ENCODE data around the gene CD1E.
"Not testable (repeated sequence)": the region's sequence is repeated elsewhere in the genome, so short reads cannot be mapped to it uniquely, and the experiment has no call there.

CD1E gene

DNA sequence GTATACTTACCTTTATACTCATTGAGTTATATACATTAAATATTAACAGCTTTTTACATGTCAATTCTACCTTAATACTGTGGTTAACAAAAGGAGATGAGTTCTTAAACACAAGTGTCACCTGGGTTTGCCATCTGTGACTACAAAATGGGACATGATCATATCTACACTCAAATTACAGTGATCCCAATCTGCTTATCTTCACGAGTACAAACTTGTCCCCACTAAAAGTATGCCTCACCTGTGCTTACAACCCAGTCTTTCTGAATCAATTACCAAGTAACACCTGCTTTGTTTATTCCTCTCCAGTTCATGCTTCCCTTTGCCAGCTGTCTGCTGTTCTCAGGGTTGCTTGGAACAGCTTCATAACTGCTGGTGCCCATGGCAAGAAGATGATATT, 8.8 kb downstream of the CD1E start:
- TF ChIP-seq, protein P1, sequence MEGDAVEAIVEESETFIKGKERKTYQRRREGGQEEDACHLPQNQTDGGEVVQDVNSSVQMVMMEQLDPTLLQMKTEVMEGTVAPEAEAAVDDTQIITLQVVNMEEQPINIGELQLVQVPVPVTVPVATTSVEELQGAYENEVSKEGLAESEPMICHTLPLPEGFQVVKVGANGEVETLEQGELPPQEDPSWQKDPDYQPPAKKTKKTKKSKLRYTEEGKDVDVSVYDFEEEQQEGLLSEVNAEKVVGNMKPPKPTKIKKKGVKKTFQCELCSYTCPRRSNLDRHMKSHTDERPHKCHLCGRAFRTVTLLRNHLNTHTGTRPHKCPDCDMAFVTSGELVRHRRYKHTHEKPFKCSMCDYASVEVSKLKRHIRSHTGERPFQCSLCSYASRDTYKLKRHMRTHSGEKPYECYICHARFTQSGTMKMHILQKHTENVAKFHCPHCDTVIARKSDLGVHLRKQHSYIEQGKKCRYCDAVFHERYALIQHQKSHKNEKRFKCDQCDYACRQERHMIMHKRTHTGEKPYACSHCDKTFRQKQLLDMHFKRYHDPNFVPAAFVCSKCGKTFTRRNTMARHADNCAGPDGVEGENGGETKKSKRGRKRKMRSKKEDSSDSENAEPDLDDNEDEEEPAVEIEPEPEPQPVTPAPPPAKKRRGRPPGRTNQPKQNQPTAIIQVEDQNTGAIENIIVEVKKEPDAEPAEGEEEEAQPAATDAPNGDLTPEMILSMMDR (IDR thresholded peaks at IDR 0.05; ENCODE audit: low read depth, low read length): no peak
- DNase-seq (ENCODE audit: extremely low read depth, low read depth): no peak

DNA sequence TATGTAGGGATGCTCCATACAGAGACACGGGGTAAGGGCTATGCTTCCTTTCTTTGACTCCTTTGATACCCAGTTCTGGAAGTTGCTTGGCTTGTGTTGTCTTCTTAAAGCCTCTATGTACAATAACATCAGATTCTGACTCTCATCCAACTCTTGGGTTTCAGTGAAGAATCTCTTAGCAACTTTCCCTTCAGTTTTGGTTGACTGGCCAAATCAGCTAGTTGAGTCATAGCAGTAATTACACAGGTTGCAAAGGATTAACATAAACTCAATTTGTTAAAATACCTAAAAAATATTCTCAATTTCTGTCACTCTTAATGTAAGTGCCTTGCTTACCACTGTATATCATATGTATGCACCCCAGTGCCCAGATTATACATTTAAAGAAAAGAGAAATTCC, 9.2 kb downstream of the CD1E start:
- TF ChIP-seq, protein P1 (IDR thresholded peaks at IDR 0.05; ENCODE audit: low read depth, low read length): no peak

DNA sequence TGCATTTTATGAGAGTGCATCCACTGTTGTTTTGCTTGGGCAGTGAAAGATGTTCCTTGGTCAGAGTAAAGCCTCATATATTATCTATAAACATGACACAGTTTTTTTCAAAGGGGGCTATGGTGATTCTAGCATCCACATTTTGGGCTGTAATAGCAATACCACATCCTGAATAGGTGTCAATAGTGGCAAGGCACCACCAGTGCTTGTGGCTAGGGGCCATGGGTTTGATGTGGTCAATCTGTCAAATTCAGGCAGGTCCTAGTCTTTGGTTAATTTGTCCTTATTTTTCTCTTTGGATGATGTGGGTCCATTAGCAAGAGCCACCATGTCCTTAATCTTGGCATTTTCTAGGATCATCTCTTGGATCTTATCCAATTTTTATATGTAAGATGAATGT, 13.1 kb downstream of the CD1E start:
- DNase-seq (ENCODE audit: extremely low read depth, low read depth): no peak
- TF ChIP-seq, protein P1 (IDR thresholded peaks at IDR 0.05; ENCODE audit: low read depth, low read length): no peak

More for the DNA sequence above, 9.2 kb downstream of the CD1E start:
- DNase-seq (ENCODE audit: extremely low read depth, low read depth): no peak

- TF ChIP-seq, protein P1 (IDR thresholded peaks at IDR 0.05; ENCODE audit: low read depth, low read length): no peak
- no peak for DNase-seq (ENCODE audit: extremely low read depth, low read depth)
Measured at GRCh38 chr1:158371188-158371953, 17.7 kb downstream of the CD1E start.

DNA sequence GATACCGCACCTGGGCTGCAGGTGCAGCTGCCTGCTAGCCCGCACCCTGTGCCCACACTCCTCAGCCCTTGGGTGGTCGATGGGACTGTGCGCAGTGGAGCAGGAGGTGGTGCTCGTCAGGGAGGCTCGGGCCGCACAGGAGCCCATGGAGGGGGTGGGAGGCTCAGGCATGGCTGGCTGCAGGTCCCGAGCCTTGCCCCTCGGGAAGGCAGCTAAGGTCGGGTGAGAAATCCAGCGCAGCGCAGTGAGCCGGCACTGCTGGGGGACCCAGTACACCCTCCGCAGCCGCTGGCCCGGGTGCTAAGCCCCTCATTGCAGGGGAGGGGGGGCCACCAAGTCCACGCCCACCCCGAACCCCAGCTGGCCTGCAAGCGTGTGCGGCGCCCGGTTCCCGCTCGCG, 20.4 kb downstream of the CD1E start:
- DNase-seq (ENCODE audit: extremely low read depth, low read depth): not testable (repeated sequence)

DNA sequence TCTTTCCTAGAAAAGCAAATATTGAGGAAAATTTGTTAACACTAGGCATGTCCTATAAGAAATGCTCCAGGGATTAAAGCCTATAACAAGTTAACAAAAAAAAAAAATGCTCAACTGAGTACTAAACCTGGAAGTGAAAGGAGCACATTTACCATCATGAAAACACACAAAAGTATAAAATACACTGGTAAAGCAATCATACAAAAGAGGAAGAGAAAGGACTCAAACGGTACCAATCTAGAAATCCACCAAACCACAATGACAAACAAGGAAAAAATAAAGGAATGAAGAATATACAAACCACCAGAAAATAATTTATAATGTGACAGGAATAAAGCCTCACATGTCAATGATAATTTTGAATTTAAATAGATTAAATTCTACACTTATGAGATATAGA, 21.2 kb downstream of the CD1E start:
- TF ChIP-seq, protein P1 (IDR thresholded peaks at IDR 0.05; ENCODE audit: low read depth, low read length): no peak
- no peak for DNase-seq (ENCODE audit: extremely low read depth, low read depth)

- DNase-seq (ENCODE audit: extremely low read depth, low read depth): no peak
- TF ChIP-seq, protein P1 (IDR thresholded peaks at IDR 0.05; ENCODE audit: low read depth, low read length): no peak
Measured at GRCh38 chr1:158390331-158390730, 36.6 kb downstream of the CD1E start.

DNA sequence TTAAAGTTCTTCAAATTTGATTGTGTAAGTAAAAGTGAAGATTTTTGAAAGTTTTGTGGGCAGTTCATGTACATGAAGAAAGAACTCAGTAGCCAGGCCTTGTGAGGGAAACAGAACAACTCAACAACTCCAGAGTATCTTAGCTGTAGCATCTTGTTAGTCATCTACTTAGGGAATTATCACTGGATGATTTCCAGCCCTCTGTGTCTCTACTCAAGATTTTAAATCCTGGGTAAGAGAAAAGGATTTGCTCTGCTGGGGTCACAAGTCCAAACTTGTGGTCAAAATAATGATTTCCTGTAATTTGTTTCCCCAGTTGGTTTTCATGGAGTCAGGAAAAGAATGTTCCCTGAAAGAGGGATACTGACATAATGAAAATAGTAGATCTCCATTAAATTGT, 37.4 kb downstream of the CD1E start:
- TF ChIP-seq, protein P1 (IDR thresholded peaks at IDR 0.05; ENCODE audit: low read depth, low read length): no peak
- DNase-seq (ENCODE audit: extremely low read depth, low read depth): no peak

All from AG09319 (cell line).